GM19193 (cell line): Measurements from ENCODE around the gene TTC7B.

ENCODE experiments used
- POLR2A ChIP-seq: IDR thresholded peaks from 4 replicates; pipeline ENCODE4 v1.6.1; 2011; ENCODE audit not compliant: insufficient read depth, insufficient read length; ENCODE audit errors: extremely low read depth

The TTC7B gene

DNA sequence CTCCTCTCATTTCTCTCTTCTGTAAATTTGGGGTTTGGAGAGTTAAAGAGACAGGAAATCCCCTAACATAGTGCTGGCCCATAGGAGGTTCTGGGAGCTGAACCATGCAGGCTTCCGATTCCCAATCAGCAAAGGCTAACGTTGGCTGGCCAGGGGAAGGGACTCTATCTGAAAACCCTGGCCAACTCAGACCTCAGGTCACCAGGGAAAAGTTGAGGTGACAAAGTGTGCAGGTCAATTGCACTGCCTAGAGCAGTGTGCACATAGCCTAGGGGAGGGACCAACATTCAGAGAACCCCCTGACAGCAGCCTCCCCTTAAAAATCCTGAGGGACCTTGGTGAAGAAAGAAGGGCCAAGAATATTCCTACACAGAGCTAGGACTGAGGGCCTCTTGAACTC is 38.9 kb downstream of the TTC7B start:
- TF ChIP-seq POLR2A = no peak

DNA sequence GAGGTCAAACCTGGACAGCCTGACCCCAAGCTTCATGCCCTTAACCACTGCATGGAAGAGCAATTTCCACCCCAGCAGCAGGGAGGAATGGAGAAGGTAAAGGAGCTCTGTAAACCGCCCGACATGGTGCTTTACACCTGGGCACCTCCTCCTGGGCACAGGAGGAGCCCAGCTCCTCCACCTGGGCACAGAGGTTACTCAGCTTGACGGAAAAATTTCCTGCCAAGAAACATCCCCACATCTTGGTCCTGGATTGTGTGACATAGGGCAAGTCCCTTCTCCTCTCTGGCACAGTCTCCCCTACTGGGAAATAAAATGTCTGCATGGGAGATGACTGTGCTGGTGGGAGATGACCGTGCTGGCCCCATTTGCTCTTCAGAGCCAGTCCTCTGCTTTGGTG is 40.8 kb downstream of the TTC7B start:
- no peak for TF ChIP-seq POLR2A

DNA sequence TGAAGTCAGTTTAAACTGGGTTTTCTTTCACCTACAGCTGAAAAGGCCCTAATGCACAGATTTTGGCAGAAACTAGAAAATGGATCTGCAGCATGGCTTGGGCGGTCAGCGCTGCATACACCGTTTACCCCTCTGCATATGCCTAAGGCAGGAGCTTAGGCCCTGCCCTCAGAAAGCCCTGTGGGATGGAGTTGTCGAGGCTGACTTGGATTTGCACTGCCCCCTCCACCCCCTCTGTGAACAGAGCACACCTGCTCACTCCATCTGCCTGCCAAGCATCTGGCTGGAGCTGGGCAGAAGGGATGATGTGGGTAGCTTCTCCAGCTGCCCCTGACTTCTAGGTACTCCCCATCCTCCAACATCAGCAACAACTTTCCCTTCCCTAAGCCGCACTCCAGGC is 41.9 kb downstream of the TTC7B start:
- TF ChIP-seq POLR2A = no peak

DNA sequence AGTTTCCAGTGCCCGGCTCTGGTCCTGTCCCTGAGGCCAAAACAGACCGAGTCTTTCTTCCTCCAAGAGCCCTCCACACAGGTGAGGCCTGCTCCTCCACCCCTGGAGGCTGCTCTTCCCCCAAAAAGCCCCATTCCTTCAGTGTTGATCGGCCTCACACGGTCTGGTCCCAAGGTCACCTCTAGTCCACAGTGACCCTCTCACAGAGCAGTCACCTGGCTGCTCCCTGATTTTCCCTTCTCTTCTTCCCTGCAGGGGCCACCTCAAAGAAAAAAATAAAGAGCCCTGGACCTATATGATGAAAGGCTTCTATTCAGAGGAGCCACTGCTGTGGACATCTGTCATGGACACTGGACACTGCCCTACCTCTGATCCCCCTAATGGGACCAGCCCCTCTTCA is 42.5 kb downstream of the TTC7B start:
- TF ChIP-seq POLR2A = no peak

DNA sequence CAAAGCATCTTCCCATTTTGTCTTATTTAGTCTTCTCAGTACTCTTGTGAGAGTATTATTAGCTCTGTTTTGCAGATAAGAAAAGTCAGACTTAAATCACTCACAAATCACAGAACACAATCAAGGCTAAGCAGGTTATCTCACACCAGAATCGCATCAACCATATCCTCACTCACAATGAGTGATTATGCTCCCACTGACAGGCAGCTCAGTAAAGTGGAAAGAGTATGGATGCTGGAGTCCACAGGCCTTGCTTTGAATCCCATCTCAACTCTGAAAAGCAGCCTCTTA is 43.1 kb downstream of the TTC7B start:
- TF ChIP-seq POLR2A = no peak

DNA sequence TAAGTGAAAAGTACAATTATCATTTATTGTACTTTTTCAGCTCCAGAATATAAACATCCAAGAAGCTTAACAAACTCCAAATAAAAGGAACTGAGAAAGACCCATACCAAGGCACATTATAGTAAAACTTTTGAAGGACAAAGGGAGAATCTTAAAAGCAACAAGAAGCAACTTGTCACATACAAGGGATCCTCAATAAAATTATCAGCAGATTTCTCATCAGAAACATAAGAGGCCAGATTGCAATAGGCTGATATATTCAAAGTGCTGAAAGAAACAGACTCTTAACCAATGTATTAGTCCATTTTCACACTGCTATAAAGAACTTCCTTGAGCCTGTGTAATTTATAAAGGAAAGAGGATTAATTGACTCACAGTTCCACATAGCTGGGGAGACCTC is 48.3 kb downstream of the TTC7B start:
- TF ChIP-seq POLR2A = no peak

DNA sequence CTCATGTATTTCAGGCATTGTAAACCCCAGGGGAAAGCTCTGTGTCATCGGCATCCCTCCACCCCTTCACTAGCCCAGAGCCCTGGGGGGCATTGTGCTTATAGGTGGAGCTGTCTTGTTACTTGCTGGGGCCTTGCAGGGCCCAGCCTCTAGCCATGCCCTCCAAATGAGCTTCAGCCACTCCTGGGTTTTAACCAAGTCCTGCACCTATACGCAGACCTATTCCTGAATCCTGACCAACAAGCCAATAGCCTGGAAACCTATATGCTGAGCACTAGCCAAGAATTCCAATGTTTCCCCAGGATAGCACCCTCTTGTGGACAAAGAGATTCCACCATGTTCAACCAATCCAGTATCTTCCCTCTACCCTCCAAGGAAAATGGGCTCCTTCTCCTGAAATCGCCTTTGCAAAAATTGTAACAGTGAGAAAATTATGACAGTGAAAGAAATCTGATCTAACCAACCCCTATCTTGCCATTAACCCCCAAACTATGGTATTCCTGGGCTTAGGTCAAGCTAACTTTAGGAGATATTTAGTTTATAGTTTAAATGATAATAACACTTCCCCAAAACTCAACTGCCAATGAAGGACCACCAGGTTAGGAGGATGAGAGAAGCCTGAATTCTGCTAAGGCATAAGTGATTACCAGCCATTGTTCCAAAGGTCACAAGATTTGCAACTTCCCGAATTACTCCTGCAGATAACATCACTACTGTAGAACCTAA is 55.5 kb downstream of the TTC7B start:
- TF ChIP-seq POLR2A = no peak

DNA sequence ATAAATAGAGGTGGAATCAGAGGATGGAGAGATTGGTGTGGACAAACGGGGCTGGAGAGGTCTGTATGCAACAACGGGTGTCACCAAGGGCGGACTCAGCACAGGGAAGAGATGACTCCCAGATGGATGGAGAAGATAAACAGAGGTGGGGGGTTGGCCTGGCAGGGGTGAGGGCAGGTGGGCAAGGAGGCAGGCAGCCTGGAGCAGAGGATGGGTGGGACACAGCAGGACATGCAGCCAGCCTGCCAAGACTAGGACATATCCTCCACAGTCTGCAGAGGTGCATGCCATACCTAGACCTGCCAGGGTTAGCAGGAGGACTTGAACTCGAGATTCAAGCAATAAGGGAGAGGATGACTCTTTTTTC is 56.2 kb downstream of the TTC7B start:
- no peak for TF ChIP-seq POLR2A

DNA sequence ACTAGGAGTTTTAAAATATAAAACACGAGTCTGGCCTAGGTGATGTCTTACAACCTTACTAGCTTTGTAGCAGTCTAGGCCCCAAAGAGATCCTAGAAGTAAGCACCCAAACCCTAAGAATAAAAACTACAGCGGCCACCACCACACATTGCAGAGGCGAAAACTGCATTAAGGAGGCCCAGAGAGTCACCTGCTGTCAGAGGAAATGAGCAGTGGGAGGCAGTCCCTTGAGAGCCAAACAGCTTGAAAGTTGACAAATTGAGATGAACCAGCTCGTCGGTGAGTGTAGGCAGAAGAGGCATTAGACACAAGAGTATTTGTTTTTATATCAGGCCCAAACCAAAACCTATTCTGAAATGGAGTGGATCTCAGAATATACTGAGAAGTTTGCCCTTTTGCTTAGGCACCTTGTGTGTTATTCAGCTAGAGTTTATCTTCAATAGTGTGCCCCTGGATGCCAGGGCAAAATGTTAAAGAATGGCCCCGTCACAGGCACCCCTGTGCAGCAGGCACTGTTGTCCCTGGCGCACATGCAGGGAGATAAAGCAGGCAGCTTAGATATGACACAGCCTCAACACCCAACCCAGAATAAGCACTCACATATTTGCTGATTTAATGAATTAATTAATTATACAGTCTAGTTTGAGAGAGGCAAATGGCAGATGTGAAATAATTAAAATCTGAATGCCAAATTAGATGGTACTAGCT is 56.7 kb downstream of the TTC7B start:
- TF ChIP-seq POLR2A = no peak

DNA sequence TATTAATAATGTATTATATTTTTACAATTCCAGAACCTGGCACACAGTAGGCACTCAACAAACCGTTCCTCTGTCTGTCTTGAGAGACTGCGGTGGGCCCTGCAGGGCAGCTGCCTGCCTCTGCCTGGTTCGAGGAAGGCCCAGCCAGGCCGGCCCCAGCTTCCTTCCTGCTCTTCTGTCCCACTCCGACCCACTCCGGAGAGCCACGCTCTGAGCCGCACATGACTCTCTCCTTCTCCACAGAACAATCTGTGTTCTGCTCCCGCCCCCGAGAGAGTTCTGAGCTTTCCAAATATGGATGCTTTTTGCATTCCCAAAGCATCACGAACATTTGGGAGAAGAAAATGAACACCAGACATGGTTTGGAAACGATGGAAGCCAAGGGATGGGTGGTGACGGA is 57.3 kb downstream of the TTC7B start:
- TF ChIP-seq POLR2A = no peak

DNA sequence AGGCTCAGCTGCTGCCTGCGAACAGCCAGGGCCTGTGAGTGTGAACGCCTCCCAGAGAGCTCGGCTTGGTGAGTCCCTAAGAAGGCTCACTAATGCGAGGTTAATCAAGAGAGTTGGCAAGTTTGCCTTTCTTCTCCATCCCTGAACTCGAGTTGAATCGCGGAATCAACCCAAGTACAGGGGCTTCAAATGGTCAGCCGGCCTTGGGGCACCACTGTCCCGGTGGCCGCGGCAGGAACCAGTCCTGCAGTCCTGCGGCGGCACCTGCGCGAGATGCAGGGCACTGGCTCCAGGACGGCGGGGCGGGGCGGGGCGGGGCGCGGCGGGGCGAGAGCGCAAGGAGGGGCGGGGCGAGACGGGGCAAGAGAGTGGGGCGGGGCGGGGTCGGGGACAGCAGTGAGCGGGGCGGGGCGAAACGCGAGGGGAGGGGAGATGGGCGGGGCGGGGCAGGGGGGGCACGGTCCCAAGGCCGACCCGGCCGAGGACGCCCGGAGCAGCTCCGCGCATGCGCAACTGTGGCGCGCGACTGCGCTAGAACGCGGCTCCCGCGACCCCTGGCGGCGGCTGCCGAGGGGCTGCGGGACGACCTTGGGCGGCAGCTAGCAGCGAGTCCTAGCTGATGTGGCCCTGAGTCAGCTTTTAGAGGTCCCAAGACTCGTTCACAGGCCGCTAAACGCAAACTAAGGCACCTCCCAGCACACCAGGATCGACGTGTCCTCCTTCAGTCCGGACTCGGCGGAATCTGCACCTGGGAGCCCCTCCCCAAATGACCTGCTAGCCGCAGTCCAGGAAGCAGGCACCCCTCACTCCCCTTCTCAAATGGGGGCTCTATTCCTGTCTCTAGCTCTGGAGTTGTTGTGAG is 58.0 kb downstream of the TTC7B start:
- peak; percentile 67 for TF ChIP-seq POLR2A

DNA sequence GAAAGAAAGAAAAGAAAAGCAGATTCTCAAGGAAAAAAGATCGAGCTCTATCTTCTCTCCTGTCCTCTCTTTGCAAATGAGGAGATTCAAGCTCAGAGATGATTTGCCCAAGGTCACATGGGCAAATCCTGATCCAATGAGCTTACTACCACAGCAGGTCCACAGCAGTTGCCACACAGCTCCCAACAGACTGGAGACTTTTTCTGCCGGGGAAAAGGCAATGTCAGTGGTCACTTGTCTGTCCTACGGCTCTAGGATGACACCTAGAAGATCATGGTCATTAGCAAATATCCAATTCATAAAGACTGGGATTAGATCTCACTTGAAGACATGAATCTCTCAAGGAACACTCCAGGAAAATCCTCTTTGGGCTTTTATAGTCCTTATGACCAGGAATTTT is 58.8 kb downstream of the TTC7B start:
- no peak for TF ChIP-seq POLR2A

DNA sequence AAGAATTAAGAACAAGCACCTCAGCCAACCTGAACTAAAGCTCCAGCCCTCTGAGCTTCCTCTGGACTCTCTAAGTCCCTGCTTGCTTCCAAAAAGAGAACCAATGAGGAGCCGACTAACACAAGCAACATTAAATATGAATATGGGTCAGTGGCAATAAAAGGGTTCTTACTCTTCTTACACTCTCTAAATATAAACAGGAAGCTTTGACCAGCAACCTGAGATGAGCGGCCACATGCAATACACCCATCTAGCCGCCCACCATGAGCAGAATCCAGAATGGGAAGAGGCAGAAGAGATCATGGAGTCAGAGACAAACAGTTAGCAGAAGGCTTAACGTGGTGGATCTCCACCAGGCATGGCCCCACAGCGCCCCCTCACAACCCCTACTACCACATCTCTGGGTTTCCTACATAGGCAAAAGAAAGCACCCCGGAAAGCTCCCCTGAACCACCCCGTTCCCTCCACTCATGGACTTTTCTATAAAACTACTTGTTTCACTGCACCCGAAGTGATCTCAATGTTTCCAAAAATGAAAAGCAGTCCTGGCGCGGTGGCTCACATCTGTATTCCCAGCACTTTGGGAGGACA is 59.4 kb downstream of the TTC7B start:
- TF ChIP-seq POLR2A = no peak

DNA sequence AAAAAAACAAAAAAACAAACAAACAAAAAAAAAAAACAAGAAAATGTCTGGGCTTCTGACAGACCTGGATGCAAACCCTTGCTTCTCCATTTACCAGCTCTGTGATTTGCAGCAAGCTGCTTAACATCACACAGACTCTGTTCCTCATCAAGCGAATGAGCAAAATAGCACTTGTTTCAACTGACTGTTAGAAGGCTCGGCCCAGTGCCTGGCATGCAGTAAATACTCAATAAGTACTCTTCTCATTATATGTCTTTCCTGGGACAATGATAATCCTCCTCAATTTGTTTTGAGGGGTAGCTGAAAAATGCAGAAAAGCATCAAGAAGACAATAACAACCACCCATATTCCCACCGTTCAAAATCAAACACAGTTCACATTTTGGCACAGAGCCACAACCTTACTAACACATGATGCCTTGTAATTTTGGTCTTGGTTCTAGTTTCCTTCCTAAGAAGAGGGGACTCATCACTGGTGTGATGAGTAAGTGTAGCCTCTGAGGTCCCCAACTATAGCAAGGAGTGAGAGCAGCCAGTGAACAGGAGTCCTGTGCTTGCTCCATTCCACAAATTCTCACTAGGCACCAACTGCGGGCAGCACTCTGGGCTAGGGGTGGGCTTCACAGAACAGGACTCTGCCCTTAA is 60.4 kb downstream of the TTC7B start:
- TF ChIP-seq POLR2A = no peak

DNA sequence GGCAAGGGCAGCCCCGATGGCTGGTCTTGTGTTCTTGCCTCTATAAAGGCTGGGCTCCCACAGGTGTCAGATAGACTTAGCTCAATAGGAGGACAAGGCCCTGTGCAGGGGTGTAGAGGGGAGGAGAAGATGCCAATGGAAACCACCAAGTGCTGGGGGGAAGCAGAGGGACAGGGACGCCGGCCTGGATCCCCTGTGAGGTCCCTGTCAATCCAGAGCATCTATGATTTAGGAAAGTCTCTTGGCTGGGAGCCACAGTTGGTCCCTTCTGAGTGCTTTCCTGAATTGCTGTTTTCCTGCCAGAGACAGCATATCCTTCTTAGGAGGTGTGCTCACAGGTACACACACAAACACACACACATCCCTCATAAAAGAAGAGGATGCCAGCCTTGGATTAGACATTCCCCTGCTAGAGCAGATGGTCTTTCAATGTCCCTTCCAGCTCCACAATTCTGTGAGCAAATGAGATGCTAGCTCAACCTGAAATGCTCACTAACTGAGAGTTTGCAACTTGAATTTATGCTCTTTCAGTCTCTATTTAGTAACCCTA is 62.7 kb downstream of the TTC7B start:
- TF ChIP-seq POLR2A = no peak
